Activated naive CD8-positive, alpha-beta T cell treated with anti-CD3 and anti-CD28 coated beads, Interleukin-2, amount 50 U/mL, for 24 hours (primary cell): ENCODE results near the gene TM4SF5.

ENCODE experiments used
- ATAC-seq: fragments of 150-1000 bp; cut with Tn5 transposase; one replicate; pipeline ENCODE4 v1.10.0; 2021
- DNase-seq: peaks from one replicate; pipeline ENCODE4 v3.0.0; 2021
- H3K27ac Mint-ChIP-seq: one replicate; pipeline ENCODE4 v1.8.0; 2021; ENCODE audit warnings: mild to moderate bottlenecking, mixed read lengths
- H3K27me3 Mint-ChIP-seq: one replicate; pipeline ENCODE4 v1.8.0; 2021; ENCODE audit warnings: mixed read lengths
- H3K36me3 Mint-ChIP-seq: one replicate; pipeline ENCODE4 v1.8.0; 2021; ENCODE audit warnings: low read depth, mixed read lengths
- H3K4me1 Mint-ChIP-seq: one replicate; pipeline ENCODE4 v1.8.0; 2021; ENCODE audit warnings: mixed read lengths
- H3K4me3 Mint-ChIP-seq: one replicate; pipeline ENCODE4 v1.8.0; 2021; ENCODE audit warnings: mild to moderate bottlenecking, moderate library complexity, mixed read lengths
- H3K9me3 Mint-ChIP-seq: one replicate; pipeline ENCODE4 v1.8.0; 2021; ENCODE audit warnings: mixed read lengths

TM4SF5 gene

GRCh38 chr17:4790705-4791088 lies 19.0 kb downstream of the TM4SF5 start:
- peaks cover 2% of the 10 kb centered on the region for H3K36me3 Mint-ChIP-seq
- H3K4me1 Mint-ChIP-seq = peaks cover 26% of the 10 kb centered on the region
- no peak for DNase-seq
- peaks cover 37% of the 10 kb centered on the region for H3K27me3 Mint-ChIP-seq
- no peaks in the 10 kb centered on the region for H3K9me3 Mint-ChIP-seq
- no peak for ATAC-seq
- peak overlapping the region; percentile 35 for H3K27ac Mint-ChIP-seq
- peak overlapping the region; percentile 61 for H3K4me3 Mint-ChIP-seq

DNA sequence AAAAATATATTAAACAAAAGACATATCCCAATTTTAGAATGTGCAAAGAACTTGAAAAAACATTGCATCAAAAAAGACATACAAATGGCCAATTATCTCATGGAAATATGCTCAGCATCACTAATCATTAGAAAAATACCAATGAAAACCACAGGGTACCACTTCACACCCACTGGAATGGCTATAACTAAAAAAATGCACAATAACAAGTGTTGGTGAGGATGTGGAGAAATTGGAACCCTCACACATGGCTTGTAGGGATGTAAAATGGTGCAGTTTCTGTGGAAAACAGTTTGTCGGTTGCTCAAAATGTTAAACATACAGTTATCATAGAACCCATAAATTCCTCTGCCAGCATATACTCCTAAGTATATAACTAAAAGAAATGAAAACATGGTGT lies 23.5 kb downstream of the TM4SF5 start:
- Mint-ChIP-seq H3K4me1 (peaks cover 28% of the 10 kb centered on the region), H3K36me3 (peaks cover 19% of the 10 kb centered on the region), H3K4me3 (peak overlapping the region; percentile 100), H3K27me3 (peaks cover 7% of the 10 kb centered on the region), H3K9me3 (no peaks in the 10 kb centered on the region), H3K27ac (peak overlapping the region; percentile 97)
- DNase-seq = no peak
- no peak for ATAC-seq

GRCh38 chr17:4796552-4796920 lies 24.9 kb downstream of the TM4SF5 start:
- peak; percentile 55 for DNase-seq
- Mint-ChIP-seq H3K4me3 (peak overlapping the region; percentile 100), H3K36me3 (peaks cover 23% of the 10 kb centered on the region), H3K27ac (peak overlapping the region; percentile 97), H3K4me1 (peaks cover 24% of the 10 kb centered on the region), H3K9me3 (no peaks in the 10 kb centered on the region), H3K27me3 (peaks cover 7% of the 10 kb centered on the region)
- no peak for ATAC-seq

GRCh38 chr17:4800462-4801196 lies 28.9 kb downstream of the TM4SF5 start:
- no peaks in the 10 kb centered on the region for H3K27me3 Mint-ChIP-seq
- H3K36me3 Mint-ChIP-seq = peaks cover 23% of the 10 kb centered on the region
- H3K27ac Mint-ChIP-seq = peak overlapping the region; percentile 5
- H3K9me3 Mint-ChIP-seq = no peaks in the 10 kb centered on the region
- H3K4me3 Mint-ChIP-seq = no peak overlapping the region
- ATAC-seq (peak; percentile 55), DNase-seq (no peak)
- peaks cover 22% of the 10 kb centered on the region for H3K4me1 Mint-ChIP-seq

DNA sequence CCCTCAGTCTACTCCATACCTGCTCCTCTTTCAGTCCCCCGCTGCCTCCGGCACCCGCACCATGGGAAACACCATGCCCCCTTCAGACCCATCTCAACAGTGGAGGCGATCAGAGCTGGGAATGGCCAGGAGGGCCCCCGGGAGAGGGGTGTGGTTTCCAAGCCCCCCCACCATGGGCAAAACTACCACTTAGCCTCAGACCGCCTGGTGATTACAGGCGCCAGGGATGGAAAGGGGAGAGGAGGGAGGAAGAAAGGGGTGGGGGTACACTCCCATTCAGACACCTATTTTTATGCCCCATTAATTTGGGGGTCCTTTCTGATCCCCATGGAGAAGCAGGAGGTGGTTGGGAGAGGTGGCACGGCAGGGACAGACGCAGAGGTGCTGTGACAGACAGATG lies 30.5 kb downstream of the TM4SF5 start, which contains the start of gene C17orf114:
TSS of gene C17orf114 (minus strand) at position 101 of the 400 bp plus-strand sequence.
- no peak within 1 kb of the TSS for H3K27ac Mint-ChIP-seq
- ATAC-seq (no peak), DNase-seq (no peak)
- no peak within 1 kb of the TSS for H3K4me3 Mint-ChIP-seq
- H3K27me3 Mint-ChIP-seq = no peaks in the 10 kb centered on the region
- H3K36me3 Mint-ChIP-seq = peaks cover 17% of the 10 kb centered on the region
- H3K4me1 Mint-ChIP-seq = peaks cover 17% of the 10 kb centered on the region
- H3K9me3 Mint-ChIP-seq = no peaks in the 10 kb centered on the region

DNA sequence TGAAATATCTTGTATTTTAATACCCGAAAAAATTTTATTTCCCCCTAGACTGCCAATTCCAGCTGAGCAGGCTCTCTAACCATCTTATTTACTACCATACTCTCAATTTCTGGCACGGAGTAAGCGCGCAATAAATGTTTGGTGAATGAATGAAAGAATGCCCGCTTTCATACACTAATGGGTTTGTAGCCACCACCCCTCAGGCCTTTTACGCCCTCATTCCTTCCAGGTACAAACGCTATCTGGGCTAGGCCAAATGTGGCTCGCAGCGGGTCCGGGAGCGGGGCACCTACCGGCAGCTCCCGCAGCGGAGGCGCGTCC lies 34.7 kb downstream of the TM4SF5 start:
- Mint-ChIP-seq H3K9me3 (no peaks in the 10 kb centered on the region), H3K27ac (no peak overlapping the region), H3K4me1 (peaks cover 8% of the 10 kb centered on the region), H3K36me3 (peaks cover 2% of the 10 kb centered on the region), H3K4me3 (peak overlapping the region; percentile 76), H3K27me3 (no peaks in the 10 kb centered on the region)
- ATAC-seq (no peak), DNase-seq (no peak)

DNA sequence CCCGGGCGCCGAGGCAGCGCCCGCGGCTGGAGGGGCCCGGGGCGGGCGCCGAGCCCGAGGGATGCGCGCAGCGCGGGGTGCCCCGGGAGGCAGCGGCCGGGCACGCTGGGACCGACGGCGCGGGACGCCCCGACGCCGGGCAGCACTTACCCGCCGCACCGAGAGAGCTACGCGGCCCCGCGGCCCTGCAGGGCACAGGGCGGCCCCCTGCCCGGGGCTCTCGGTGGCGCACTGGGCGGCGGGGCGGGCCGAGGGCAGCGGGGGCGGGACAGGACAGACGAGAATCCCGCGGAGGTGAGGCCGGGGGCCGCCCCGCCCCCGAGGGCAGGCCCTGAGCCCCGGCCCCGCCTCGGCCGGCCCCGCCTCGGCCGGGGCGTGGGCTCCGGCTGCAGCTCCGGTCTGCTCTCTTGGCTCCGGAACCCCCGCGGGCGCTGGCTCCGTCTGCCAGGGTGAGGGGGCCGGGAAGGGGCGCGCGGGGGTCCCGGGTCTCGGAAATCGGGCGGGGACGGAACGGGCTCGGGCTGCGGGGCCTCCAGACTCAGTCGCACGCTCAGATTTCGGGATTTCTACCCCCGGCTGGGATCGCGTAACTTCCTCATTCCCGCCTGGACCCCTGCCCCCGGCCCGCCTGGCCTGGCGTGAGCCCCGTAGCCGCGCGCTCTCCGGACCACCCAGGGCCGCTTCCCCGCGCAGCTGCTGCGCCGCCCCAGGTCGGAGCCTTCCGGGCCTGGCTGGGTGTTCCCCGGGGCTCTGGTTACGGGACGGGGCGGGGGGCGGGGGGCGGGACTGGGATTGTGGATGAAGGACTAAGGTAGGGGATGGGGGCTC lies 35.3 kb downstream of the TM4SF5 start, which contains the start of gene PLD2:
TSS of gene PLD2 (plus strand) at position 376 of the 828 bp plus-strand sequence. CDS start 621 bp downstream, outside the sequence.
- ATAC-seq (peak; percentile 96), DNase-seq (peak; percentile 90)
- Mint-ChIP-seq H3K27me3 (no peaks in the 10 kb centered on the region), H3K27ac (no peak within 1 kb of the TSS), H3K4me1 (peaks cover 8% of the 10 kb centered on the region), H3K4me3 (peak within 1 kb of the TSS; percentile 76), H3K36me3 (peaks cover 2% of the 10 kb centered on the region), H3K9me3 (no peaks in the 10 kb centered on the region)

DNA sequence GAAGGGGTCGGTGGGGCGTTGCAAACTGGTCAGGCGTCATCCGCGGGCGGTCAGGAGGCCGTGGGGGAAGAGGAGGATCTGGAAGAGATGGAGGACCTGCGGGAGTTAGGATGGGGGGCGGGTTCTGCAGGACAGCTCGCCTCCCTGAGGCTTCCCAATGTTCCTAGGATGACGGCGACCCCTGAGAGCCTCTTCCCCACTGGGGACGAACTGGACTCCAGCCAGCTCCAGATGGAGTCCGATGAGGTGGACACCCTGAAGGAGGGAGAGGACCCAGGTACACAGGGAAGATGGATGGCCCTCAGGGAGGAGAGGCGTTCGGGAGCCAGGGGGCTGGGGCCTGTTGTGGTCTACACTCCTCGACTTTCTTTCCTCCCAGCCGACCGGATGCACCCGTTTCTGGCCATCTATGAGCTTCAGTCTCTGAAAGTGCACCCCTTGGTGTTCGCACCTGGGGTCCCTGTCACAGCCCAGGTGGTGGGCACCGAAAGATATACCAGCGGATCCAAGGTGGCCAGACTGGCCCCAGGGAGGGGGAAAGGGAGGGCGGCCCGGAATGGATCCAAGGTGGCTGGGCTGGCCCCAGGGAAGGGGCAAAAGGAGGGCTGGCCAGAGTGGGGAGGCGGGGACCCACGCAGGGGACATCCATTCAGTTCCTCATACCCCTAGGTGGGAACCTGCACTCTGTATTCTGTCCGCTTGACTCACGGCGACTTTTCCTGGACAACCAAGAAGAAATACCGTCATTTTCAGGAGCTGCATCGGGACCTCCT lies 36.1 kb downstream of the TM4SF5 start:
- peaks cover 2% of the 10 kb centered on the region for H3K36me3 Mint-ChIP-seq
- H3K4me1 Mint-ChIP-seq = peaks cover 8% of the 10 kb centered on the region
- peak overlapping the region; percentile 7 for H3K27ac Mint-ChIP-seq
- H3K4me3 Mint-ChIP-seq = peak overlapping the region; percentile 54
- ATAC-seq (no peak), DNase-seq (no peak)
- H3K27me3 Mint-ChIP-seq = no peaks in the 10 kb centered on the region
- H3K9me3 Mint-ChIP-seq = no peaks in the 10 kb centered on the region

DNA sequence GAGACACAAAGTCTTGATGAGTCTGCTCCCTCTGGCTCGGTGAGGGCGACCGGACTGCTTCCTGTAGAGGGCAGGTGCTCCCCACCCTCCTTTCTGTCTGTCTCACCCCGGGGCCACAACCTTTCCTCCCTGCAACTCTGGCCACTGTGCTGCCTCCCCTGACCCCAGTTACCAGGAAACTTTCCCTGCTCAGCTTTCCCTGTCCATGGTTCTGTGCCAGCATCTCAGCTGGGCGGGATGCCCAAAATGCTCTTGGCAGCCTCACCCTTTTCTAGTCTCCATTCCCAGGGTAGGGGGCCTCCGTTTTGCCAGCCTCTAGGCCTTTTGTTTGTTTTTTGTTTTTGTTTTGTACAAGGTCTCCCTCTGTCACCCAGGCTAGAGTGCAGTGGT lies 36.7 kb downstream of the TM4SF5 start:
- Mint-ChIP-seq H3K4me1 (peaks cover 8% of the 10 kb centered on the region), H3K36me3 (peaks cover 2% of the 10 kb centered on the region), H3K4me3 (peak overlapping the region; percentile 38), H3K27ac (peak overlapping the region; percentile 7), H3K9me3 (no peaks in the 10 kb centered on the region), H3K27me3 (no peaks in the 10 kb centered on the region)
- DNase-seq (no peak), ATAC-seq (no peak)

GRCh38 chr17:4810696-4811290 lies 39.1 kb downstream of the TM4SF5 start:
- H3K9me3 Mint-ChIP-seq = no peaks in the 10 kb centered on the region
- no peak for DNase-seq
- H3K27me3 Mint-ChIP-seq = no peaks in the 10 kb centered on the region
- no peak for ATAC-seq
- no peak overlapping the region for H3K27ac Mint-ChIP-seq
- peaks cover 2% of the 10 kb centered on the region for H3K36me3 Mint-ChIP-seq
- H3K4me1 Mint-ChIP-seq = peaks cover 8% of the 10 kb centered on the region
- H3K4me3 Mint-ChIP-seq = no peak overlapping the region

DNA sequence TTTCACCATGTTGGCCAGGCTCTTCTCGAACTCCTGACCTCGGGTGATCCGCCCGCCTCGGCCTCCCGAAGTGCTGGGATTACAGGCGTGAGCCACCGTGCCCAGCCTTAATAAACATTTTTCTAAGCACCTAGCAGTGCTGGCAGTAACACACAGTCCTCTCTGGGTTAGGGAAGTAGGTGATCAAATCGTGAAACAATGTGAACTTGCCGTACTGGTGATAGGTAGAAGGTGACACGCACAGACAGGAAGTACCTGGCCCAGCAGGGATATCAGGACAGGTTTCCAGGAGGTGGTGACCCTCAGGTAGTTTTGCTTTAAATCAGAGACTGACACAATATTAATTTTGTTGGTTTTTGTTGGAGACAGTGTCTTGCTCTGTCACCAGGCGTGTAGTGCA lies 39.8 kb downstream of the TM4SF5 start:
- peaks cover 3% of the 10 kb centered on the region for H3K4me1 Mint-ChIP-seq
- H3K27me3 Mint-ChIP-seq = no peaks in the 10 kb centered on the region
- ATAC-seq (no peak), DNase-seq (no peak)
- no peaks in the 10 kb centered on the region for H3K9me3 Mint-ChIP-seq
- no peak overlapping the region for H3K4me3 Mint-ChIP-seq
- no peak overlapping the region for H3K27ac Mint-ChIP-seq
- H3K36me3 Mint-ChIP-seq = peaks cover 2% of the 10 kb centered on the region

DNA sequence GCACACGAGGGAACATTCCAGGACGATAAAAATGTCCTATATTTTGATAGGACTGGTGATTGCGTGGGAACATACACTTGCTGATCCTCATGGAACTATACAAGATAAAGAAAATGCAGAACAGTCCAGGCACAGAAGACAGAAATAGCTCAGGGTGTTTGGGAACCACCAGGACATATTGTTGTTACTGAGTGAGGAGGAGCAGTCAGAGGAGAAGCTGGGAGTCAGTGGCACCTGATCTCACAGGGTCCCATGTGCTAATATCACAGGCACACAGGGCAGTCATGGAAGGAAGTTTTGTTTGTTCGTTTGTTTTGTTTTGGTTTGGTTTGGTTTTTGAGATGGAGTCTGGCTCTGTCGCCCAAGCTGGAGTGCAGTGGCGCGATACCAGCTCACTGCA lies 41.0 kb downstream of the TM4SF5 start:
- Mint-ChIP-seq H3K9me3 (no peaks in the 10 kb centered on the region), H3K4me1 (peaks cover under 1% of the 10 kb centered on the region), H3K27me3 (no peaks in the 10 kb centered on the region), H3K4me3 (no peak overlapping the region), H3K36me3 (peaks cover 2% of the 10 kb centered on the region), H3K27ac (no peak overlapping the region)
- DNase-seq (no peak), ATAC-seq (no peak)

DNA sequence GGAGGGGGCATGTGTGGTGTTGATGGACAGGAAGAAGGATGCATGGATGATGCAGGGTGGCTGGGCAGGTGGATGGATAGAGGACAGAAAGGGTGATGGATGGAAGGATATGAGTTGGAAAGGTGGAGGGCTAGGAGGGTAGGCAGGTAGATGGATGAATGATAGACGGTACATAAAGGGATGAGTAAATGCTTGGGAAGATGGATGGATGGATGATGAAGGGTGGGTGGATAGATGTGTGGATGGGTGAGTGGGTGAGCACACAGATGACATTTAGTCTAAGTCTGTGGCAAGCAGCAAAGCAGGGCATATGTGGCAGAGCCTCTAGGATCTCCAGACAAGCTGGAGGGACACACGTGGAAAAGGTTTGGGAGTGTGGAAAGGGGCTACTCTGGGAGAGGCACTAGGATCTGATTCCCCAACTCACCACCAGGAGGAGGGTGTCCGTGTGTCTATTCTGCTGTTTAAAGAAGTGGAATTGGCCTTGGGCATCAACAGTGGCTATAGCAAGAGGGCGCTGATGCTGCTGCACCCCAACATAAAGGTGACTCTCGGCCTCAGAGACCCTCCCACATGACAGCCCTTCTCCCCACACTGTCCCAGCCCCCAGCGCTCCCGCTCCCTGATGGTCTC lies 43.5 kb downstream of the TM4SF5 start:
- no peaks in the 10 kb centered on the region for H3K4me1 Mint-ChIP-seq
- H3K27ac Mint-ChIP-seq = no peak overlapping the region
- no peaks in the 10 kb centered on the region for H3K36me3 Mint-ChIP-seq
- no peaks in the 10 kb centered on the region for H3K27me3 Mint-ChIP-seq
- no peak for DNase-seq
- ATAC-seq = no peak
- H3K4me3 Mint-ChIP-seq = no peak overlapping the region
- no peaks in the 10 kb centered on the region for H3K9me3 Mint-ChIP-seq

GRCh38 chr17:4816826-4817225 lies 45.1 kb downstream of the TM4SF5 start:
- no peaks in the 10 kb centered on the region for H3K36me3 Mint-ChIP-seq
- no peaks in the 10 kb centered on the region for H3K27me3 Mint-ChIP-seq
- no peaks in the 10 kb centered on the region for H3K9me3 Mint-ChIP-seq
- no peak overlapping the region for H3K27ac Mint-ChIP-seq
- H3K4me1 Mint-ChIP-seq = no peaks in the 10 kb centered on the region
- ATAC-seq (no peak), DNase-seq (no peak)
- H3K4me3 Mint-ChIP-seq = no peak overlapping the region
